HUES64 (cell line): ENCODE results near the gene SLC16A2.

Experiments used
- H3K27ac ChIP-seq: 2 replicates; pipeline ENCODE4 v1.7.0; 2013; ENCODE audit warnings: low read depth, low read length, inconsistent platforms
- H3K27me3 ChIP-seq: 2 replicates; pipeline ENCODE4 v1.6.1; 2013; ENCODE audit warnings: mild to moderate bottlenecking, low read length; ENCODE audit not compliant: insufficient read depth
- H3K36me3 ChIP-seq: 2 replicates; pipeline ENCODE4 v1.6.1; 2013; ENCODE audit warnings: mild to moderate bottlenecking, low read length; ENCODE audit not compliant: insufficient read depth
- H3K4me1 ChIP-seq: 2 replicates; pipeline ENCODE4 v1.6.1; 2013; ENCODE audit warnings: mild to moderate bottlenecking, low read length, moderate library complexity; ENCODE audit not compliant: insufficient read depth
- H3K4me3 ChIP-seq: 2 replicates; pipeline ENCODE4 v1.5.1; 2013; ENCODE audit warnings: mild to moderate bottlenecking, low read length, moderate library complexity
- H3K9ac ChIP-seq: 2 replicates; pipeline ENCODE4 v1.6.1; 2013; ENCODE audit warnings: mild to moderate bottlenecking, low read depth, low read length
- H3K9me3 ChIP-seq: 2 replicates; pipeline ENCODE4 v1.6.1; 2013; ENCODE audit warnings: low read depth, low read length; ENCODE audit not compliant: insufficient read depth
- WGBS: fragments of 150-250, 120-280 bp; methylation state at CpG from one replicate; pipeline ENCODE4 v1.1.7; 2013; ENCODE audit warnings: missing lambda C conversion rate; 5-methylcytosine and 5-hydroxymethylcytosine counted together

Gene SLC16A2

DNA sequence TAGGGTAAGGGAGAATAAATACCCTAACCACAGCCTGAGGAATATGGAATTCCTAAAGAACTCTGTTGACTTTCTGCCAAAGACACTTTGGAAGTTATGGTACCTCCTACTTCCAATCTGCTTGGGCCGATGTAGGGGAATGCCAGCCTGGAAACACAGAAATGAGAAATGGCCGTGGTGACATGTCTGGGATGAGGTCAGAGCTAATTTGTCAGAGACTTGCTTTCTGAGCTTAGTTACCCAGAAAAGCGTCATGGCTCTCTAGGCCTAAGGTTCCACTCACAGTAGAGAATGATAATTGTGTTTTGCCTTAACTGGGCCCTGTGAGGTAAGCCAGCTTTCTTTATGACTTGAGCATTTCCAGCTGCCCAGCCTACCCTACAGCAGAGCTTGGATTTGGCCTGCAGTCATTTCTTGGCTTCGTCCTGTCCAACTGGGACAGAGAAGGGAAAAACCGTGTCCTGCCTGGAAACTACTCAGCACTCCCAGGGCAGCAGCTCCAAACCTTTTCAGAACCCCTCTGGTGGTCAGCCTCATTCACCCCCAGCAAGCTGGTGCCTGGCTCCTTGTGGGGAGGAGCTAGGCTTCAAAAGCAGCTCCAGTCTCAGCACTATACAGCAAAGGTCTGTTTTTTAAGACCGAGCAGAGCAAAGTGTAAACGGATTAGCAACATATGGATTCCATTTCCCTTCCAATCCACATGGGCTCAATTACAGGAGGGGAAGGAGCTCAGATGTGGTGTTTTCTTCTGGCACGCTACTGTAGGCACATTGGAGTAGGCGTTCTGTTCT is 100.9 kb downstream of the SLC16A2 start:
- H3K27me3 ChIP-seq, result no peaks in the 10 kb centered on the region
- H3K9ac ChIP-seq, result no peak overlapping the region
- H3K9me3 ChIP-seq, result no peaks in the 10 kb centered on the region
- no peaks in the 10 kb centered on the region for H3K36me3 ChIP-seq
- WGBS, result 91% methylated on average over 9 of the region's 9 CpGs
- H3K27ac ChIP-seq, result no peak overlapping the region
- H3K4me1 ChIP-seq, result no peaks in the 10 kb centered on the region
- H3K4me3 ChIP-seq, result no peak overlapping the region

DNA sequence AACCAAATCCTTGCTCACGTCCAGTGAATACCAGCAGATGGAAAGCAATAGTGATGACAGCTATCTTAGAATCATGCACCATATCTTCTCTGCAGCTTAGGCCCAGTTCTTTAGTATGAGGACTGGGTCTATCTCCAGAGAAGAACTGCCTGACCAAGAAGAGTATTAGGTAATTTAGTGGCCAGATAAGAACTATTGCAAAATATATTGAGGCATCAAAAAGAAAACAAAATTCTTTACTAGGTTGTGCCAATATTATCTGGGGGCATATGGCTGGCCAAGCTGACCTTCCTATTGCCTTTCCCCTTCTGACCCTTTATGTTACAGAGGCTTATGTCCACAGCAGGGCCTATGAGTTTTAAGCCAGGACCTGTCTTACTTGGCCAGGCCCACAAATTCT is 101.9 kb downstream of the SLC16A2 start:
- H3K4me3 ChIP-seq, result no peak overlapping the region

DNA sequence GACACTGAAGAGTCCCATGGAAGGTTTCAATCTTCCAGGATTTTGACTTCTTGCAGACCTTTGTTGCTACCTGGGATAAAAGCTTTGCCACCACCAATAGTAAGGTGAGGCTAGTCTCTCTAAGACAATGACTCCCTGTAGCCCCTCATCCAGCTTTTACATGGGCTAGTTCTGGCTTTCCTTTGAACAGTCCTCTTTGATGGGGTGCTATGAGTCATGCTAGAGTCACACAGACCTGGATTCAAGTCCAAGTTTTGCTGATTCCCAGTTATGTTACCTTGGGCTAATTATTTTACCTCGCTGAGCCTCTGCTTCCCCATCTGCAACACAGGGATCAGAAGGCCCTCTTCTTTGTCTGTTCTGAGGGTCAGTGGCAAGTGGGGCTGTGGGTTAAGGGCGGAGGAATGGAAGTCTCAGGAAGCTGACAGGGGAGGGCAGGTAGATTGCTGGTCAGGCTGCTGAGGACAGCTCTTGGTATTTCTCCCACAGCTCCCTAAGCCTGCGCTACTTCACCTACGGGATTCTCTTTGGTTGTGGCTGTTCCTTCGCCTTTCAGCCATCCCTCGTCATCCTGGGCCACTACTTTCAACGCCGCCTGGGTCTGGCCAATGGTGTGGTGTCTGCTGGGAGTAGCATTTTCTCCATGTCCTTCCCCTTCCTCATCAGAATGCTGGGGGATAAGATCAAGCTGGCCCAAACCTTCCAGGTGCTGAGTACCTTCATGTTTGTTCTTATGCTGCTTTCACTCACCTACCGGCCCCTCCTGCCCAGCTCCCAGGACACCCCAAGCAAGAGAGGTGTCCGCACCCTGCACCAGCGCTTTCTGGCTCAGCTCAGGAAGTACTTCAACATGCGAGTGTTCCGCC is 102.8 kb downstream of the SLC16A2 start:
- H3K4me3 ChIP-seq, result no peak overlapping the region
- no peaks in the 10 kb centered on the region for H3K4me1 ChIP-seq
- no peaks in the 10 kb centered on the region for H3K9me3 ChIP-seq
- no peaks in the 10 kb centered on the region for H3K36me3 ChIP-seq
- 97% methylated on average over 13 of the region's 13 CpGs for WGBS
- H3K9ac ChIP-seq, result no peak overlapping the region
- H3K27ac ChIP-seq, result no peak overlapping the region
- H3K27me3 ChIP-seq, result no peaks in the 10 kb centered on the region

More for the DNA sequence above, 101.9 kb downstream of the SLC16A2 start:
- WGBS, result 100% methylated on average over 1 of the region's 1 CpG
- Histone ChIP-seq H3K27ac (no peak overlapping the region), H3K9ac (no peak overlapping the region), H3K4me1 (no peaks in the 10 kb centered on the region), H3K27me3 (no peaks in the 10 kb centered on the region), H3K36me3 (no peaks in the 10 kb centered on the region), H3K9me3 (no peaks in the 10 kb centered on the region)

DNA sequence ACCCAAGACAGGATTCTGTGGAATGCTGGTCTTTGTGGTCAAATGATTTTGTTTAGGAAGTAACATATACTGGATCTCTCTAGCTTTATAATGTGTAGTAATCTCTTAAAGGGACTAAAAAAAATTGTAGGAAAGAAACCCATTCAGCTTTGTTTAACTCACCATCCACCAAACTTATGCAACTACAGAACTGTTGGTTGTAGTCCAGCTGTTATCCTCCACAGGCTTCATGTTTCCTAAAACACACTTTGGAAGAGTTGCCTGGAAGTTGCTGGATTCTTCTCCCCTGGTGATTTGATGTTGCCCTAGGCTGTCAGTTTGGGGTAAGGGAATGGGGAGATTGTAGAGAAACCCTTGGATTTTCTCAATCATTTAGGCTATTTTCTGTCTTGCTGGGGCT is 103.8 kb downstream of the SLC16A2 start:
- no peaks in the 10 kb centered on the region for H3K9me3 ChIP-seq
- H3K36me3 ChIP-seq, result no peaks in the 10 kb centered on the region
- H3K4me1 ChIP-seq, result no peaks in the 10 kb centered on the region
- H3K4me3 ChIP-seq, result no peak overlapping the region
- H3K27ac ChIP-seq, result no peak overlapping the region
- no peaks in the 10 kb centered on the region for H3K27me3 ChIP-seq
- no peak overlapping the region for H3K9ac ChIP-seq

DNA sequence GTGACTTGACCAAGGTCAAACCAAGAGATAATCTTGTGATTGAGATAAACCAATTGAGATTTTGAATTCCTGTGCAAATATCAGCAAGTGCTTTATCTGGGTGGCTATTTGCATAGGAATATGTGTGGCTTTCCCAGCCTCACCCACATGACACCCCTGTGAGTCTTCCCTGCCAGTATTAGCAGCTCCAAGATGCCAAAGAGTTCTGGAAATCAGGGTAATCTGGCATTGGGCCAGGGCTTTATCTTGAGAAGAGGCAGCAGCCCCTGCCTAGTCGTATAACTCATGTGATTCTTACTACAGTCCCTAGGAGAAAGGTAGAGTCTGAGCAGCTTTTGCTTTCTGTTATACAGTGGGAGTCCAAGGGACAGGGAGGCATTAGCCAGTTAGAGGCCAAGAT is 105.5 kb downstream of the SLC16A2 start:
- no peaks in the 10 kb centered on the region for H3K4me1 ChIP-seq
- H3K36me3 ChIP-seq, result no peaks in the 10 kb centered on the region
- no peaks in the 10 kb centered on the region for H3K9me3 ChIP-seq
- no peak overlapping the region for H3K27ac ChIP-seq
- 79% methylated on average over 1 of the region's 1 CpG for WGBS
- no peak overlapping the region for H3K4me3 ChIP-seq
- no peaks in the 10 kb centered on the region for H3K27me3 ChIP-seq
- H3K9ac ChIP-seq, result no peak overlapping the region

DNA sequence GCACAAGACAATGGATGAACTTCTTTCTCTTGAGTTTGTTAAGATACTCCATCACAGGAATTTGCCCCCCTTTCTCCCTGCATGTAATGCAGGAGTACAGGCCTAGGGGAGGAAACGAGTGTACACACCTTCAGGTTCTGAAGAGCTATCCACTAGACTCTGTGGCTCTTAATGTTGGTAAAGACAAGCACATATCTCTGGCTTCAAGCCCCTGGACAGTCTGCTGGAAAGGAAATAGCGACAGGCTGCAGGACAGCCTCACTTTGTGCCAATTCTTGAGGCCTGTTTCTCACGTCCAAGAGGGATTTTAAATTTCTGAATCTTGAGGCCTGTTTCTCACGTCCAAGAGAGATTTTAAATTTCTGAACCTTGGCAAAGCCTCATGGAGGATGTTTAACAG is 106.1 kb downstream of the SLC16A2 start:
- no peak overlapping the region for H3K27ac ChIP-seq
- H3K36me3 ChIP-seq, result no peaks in the 10 kb centered on the region
- H3K27me3 ChIP-seq, result no peaks in the 10 kb centered on the region
- no peak overlapping the region for H3K9ac ChIP-seq
- no peaks in the 10 kb centered on the region for H3K9me3 ChIP-seq
- no peak overlapping the region for H3K4me3 ChIP-seq
- no peaks in the 10 kb centered on the region for H3K4me1 ChIP-seq
- 88% methylated on average over 4 of the region's 4 CpGs for WGBS

DNA sequence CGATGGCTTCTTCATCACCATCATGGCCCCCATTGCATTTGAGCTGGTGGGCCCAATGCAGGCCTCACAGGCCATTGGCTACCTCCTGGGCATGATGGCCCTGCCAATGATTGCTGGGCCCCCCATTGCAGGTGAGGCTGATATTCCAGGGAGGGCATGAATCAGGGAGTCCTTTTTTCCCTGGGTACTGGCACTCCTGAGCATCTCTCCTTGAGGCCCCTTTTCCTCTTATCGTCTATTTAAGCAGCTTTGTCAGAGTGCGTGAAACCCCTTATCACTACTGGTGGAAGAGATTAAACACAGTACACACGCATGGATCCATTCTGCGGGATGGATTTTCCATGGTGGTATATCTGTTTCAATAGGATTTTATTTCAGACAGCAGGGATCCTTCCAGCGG is 108.0 kb downstream of the SLC16A2 start:
- H3K27me3 ChIP-seq, result no peaks in the 10 kb centered on the region
- no peak overlapping the region for H3K9ac ChIP-seq
- WGBS, result 98% methylated on average over 6 of the region's 6 CpGs
- H3K9me3 ChIP-seq, result no peaks in the 10 kb centered on the region
- H3K4me1 ChIP-seq, result no peaks in the 10 kb centered on the region
- H3K36me3 ChIP-seq, result no peaks in the 10 kb centered on the region
- H3K4me3 ChIP-seq, result no peak overlapping the region
- no peak overlapping the region for H3K27ac ChIP-seq

DNA sequence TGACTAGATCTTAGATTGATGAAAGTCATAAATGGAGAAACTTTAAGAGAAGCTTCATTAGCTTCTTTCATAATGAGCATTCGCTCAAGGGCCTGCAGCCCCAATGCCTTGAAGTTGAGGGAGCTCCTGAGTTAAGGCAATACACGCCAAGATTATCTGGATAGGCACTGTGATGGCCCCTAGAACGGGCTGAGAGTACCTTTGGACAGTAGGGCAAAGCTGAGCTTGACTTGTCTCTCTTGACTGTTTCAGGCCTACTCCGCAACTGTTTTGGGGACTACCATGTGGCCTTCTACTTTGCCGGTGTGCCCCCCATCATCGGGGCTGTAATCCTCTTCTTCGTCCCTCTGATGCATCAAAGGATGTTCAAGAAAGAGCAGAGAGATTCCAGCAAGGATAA is 109.8 kb downstream of the SLC16A2 start:
- Histone ChIP-seq H3K4me3 (no peak overlapping the region), H3K4me1 (no peaks in the 10 kb centered on the region; the same call in 1 of the 2 replicates), H3K36me3 (no peaks in the 10 kb centered on the region), H3K27ac (no peak overlapping the region), H3K27me3 (no peaks in the 10 kb centered on the region), H3K9ac (no peak overlapping the region), H3K9me3 (no peaks in the 10 kb centered on the region)
- WGBS, result 94% methylated on average over 7 of the region's 7 CpGs

DNA sequence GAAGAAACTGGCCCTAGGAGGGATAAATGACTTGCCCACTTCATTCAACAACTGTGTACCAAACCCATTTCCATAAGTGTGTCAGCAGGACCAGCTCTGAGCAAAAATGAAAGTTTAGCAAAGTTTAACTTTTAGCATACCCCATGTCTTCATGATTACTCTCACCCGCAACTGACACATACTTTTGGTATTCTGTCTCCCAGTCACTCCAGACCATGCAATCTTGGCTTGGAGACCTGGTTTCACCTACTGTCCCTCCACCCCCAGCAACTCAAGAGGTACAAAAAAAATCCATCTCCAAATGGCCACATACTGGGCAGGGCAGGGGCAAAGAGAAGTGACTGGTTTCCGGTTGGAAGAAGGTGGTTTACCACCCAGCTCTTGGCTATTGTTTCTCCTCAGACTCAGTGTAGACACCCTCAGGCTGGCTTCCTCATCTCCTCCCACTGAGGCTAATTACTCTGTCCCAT is 113.3 kb downstream of the SLC16A2 start:
- H3K27ac ChIP-seq, result no peak overlapping the region

DNA sequence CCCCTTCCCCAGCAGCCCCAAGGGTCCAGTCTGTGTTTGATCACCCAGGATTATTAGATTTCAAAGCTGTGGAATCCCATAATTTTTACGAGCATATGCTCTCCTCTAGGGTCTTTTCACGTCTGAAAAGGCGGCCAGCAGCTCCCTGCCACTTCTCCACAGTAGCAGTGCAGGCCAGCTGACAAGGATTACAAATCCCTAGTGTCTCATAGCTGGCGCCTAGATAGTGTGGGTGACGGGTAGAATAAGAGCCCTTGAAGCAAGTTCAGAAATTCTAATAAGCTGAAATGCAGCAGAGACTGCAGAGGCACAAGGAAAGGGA is 113.8 kb downstream of the SLC16A2 start:
- H3K4me3 ChIP-seq, result peak overlapping the region; percentile 60; the same call in 1 of the 2 replicates
- 26% methylated on average over 5 of the region's 5 CpGs for WGBS
- H3K27me3 ChIP-seq, result no peaks in the 10 kb centered on the region
- H3K9me3 ChIP-seq, result no peaks in the 10 kb centered on the region
- no peaks in the 10 kb centered on the region for H3K36me3 ChIP-seq
- no peak overlapping the region for H3K9ac ChIP-seq
- no peak overlapping the region for H3K27ac ChIP-seq
- H3K4me1 ChIP-seq, result peaks cover 10% of the 10 kb centered on the region

More for the DNA sequence above, 113.3 kb downstream of the SLC16A2 start:
- Histone ChIP-seq H3K27me3 (no peaks in the 10 kb centered on the region), H3K9me3 (no peaks in the 10 kb centered on the region), H3K4me1 (peaks cover 10% of the 10 kb centered on the region), H3K9ac (no peak overlapping the region), H3K4me3 (no peak overlapping the region), H3K36me3 (no peaks in the 10 kb centered on the region)
- 77% methylated on average over 2 of the region's 2 CpGs for WGBS

DNA sequence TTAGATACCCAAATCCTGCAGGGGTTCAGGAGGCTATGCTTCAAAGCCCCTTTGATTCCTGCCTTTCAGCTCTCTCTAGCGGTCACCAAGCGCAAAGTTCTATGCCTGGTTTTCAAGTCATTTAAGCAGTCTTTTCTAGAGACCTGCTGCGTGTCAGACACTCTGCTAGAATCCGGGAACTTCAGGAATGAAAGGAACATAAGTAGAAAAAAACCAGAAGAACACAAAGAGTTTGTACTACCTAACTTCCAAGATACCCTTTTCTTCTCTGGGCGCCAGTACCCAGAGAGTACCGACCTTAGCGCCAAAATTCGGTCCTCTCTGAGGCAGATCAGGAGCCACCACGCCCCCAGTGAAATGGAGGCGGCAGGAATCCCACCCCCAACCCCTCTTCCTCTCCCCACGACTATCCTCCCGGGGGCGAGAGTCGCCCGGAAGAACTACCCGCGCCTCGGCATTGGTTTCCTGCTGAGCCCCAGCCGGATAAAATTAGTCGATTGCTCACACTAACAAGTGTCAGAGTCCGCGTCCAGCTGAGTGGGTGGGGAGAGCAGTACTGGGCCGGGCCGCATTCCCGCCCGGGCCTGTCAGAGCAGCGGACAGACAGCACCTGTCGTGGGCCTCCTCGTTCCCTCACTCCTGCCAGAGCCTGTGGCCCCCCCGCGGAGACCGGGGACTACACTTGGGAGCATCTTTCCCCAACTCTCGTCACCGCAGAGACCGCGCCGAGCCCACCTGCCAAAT is 114.3 kb downstream of the SLC16A2 start:
- H3K27me3 ChIP-seq, result no peaks in the 10 kb centered on the region
- no peak overlapping the region for H3K27ac ChIP-seq
- no peak overlapping the region for H3K9ac ChIP-seq
- peaks cover 10% of the 10 kb centered on the region for H3K4me1 ChIP-seq
- WGBS, result under 1% methylated on average over 36 of the region's 37 CpGs
- H3K9me3 ChIP-seq, result no peaks in the 10 kb centered on the region
- H3K36me3 ChIP-seq, result no peaks in the 10 kb centered on the region
- H3K4me3 ChIP-seq, result peak overlapping the region; percentile 60
